22Rv1 (cell line): ENCODE measurements around the gene NSUN2.

Source experiments
- ZFX ChIP-seq: fragments of 450-650 bp; IDR thresholded peaks from 2 replicates; pipeline ENCODE4 v1.6.1; 2017; ENCODE audit warnings: antibody characterized with exemption, borderline replicate concordance
- TF ChIP-seq, protein P1 (sequence below): fragments of 450-650 bp; IDR thresholded peaks from 2 replicates; pipeline ENCODE4 v1.5.1; 2017; ENCODE audit warnings: mild to moderate bottlenecking

DNA sequence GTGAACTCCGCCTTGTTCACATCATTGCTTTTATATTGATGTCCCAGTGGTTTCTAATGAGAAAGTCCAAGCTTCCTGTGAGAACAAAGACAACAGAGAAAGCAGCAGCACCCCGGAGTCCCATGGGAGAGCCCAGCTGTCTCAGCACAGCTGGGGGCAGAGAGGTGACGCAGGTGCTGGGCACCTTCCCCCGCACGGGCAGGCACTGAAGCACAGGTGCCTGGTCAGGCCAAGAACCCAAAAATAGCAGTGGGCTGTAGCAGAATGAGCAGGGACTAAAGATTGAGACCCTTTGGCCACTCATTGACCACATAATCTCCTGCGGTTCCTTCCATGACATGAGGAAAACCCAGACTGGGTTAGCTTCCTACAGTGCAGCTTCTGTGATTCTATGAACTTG is 19.2 kb upstream of the NSUN2 start:
- TF ChIP-seq, protein P1, sequence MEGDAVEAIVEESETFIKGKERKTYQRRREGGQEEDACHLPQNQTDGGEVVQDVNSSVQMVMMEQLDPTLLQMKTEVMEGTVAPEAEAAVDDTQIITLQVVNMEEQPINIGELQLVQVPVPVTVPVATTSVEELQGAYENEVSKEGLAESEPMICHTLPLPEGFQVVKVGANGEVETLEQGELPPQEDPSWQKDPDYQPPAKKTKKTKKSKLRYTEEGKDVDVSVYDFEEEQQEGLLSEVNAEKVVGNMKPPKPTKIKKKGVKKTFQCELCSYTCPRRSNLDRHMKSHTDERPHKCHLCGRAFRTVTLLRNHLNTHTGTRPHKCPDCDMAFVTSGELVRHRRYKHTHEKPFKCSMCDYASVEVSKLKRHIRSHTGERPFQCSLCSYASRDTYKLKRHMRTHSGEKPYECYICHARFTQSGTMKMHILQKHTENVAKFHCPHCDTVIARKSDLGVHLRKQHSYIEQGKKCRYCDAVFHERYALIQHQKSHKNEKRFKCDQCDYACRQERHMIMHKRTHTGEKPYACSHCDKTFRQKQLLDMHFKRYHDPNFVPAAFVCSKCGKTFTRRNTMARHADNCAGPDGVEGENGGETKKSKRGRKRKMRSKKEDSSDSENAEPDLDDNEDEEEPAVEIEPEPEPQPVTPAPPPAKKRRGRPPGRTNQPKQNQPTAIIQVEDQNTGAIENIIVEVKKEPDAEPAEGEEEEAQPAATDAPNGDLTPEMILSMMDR = no peak
- no peak for TF ChIP-seq ZFX
